GM21619 (cell line): ENCODE measurements around the gene TAS2R43.
"Not testable (repeated sequence)": the region's sequence is repeated elsewhere in the genome, so short reads cannot be mapped to it uniquely, and the experiment has no call there.

Source experiments
- ATAC-seq: cut with Tn5 transposase; IDR thresholded peaks from one replicate; pipeline ENCODE4 v1.9.1; 2021; ENCODE audit not compliant: unreplicated experiment

TAS2R43 gene

DNA sequence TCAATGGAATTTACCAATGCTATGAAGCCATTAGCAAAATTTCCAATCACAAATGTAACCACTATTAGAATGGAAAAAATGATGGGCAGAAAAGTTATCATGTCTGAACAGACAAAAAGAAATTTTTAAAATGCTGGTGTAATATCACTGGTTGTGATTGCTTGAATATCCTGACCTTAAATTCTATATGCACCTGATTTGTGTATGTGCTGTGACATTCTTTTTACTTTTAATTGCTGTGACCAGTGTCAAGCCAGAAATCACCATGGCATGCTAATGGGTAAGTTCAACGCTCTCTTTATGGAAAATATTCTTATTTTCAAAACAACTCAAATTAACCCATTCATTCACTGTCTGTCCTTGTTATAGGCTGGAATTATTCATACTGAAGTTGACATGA lies 29.9 kb downstream of the TAS2R43 start, which contains the start of gene TAS2R46:
Gene TAS2R46, minus strand, starts transcription at position 101 of the 400 bp plus-strand sequence. Its CDS starts 0 bp downstream, at position 101.
- not testable (repeated sequence) for ATAC-seq

DNA sequence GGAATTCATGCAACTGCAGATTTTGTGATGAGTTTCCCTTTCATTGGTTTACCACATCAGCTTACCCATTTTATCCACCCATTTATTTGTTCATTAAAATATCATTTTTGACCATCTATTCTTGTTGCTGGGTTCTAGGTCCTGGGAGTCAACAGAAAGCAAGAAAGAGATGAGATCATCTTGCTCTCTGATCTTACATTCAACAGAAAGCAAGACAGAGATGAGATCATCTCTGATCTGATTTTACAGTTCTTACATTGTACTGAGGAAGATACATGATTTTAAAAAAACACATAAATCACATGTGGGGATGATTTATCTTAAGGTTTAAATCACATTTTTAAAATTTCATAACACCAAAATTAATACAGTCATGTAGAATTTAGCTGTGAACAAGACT lies 32.3 kb downstream of the TAS2R43 start:
- no peak for ATAC-seq

DNA sequence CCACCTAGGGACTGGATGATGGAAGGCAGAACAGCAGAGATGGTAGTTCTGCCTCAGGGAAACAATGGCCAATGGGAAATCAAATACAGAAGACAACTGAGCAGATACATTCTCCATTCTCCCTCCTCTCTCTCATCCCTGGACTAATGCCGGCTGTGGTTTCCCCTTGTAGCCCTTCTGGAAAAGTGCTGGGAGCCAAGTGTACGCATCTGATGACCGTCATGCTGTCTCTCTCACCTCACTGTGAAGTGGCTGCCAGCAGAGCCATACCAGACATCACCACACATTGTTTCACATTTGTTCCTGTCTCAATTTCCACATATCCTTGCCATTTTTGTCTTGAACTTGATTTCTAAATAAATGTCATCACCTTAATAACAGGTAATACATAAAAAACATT lies 33.1 kb downstream of the TAS2R43 start:
- ATAC-seq: no peak

DNA sequence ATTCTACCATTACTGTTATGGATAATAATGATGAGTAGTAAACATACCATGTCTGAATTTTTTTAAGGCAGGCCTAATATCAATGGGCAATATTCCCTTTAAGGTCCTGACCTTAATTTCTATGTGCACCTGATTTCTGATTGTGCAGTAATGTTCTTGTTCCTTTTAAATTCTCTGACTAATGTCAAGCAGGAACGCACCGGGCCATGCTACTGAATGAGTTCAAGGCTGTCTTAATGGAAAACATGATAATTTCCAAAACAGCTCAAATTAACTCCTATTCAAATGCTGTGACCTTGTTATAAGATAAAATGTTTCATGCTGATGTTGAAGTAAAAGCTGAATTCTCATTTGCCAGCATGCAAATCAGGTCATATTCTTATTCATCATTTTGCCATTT lies 36.8 kb downstream of the TAS2R43 start:
- no peak for ATAC-seq

DNA sequence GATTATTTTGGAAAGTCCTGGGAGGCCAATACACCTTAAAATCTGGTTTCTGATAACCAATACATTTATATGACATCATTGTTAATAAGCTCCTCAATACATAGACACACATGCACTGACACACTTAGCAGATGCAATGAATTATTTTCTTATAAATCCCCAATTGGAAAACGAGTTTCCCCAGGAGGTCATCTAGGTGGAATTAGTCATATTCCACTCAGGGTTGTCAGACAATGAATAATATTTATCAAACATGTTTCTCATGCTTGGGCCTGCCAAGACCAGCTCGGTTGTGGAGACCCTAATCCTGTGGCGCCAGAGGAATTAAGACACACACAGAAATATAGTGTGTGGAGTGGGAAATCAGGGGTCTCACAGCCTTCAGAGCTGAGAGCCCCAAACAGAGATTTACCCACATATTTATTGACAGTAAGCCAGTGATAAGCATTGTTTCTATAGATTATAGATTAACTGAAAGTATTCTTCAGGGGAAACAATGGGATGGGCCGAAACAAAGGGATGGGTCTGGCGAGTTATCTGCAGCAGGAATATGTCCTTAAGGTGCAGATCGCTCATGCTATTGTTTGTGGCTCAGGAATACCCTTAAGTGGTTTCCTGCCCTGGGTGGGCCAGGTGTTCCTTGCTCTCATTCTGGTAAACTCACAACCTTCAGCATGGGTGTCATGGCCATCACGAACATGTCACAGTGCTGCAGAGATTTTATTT lies 42.1 kb downstream of the TAS2R43 start:
- ATAC-seq: not testable (repeated sequence)

DNA sequence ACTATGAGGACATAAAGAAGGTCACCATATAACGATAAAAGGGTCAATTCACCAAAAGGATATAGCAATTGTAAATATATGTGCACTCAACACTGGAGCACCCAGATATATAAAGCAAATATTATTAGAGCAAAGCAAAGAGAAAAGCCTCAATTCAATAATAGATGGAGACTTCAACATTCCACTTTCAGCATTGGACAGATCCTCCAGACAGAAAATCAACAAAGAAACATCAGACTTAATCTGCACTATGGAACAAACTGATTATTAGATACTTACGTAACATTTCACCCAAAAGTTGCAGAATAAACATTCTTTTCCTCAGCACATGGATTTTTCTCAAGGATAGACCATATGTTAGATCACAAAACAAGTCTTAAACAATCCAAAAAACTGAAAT lies 50.7 kb downstream of the TAS2R43 start:
- not testable (repeated sequence) for ATAC-seq
